Colon (tissue), 2 donors: ENCODE results near the gene NID1.
"Not testable (repeated sequence)": the region's sequence is repeated elsewhere in the genome, so short reads cannot be mapped to it uniquely, and the experiment has no call there.

Experiments
- FAIRE-seq: peaks from 2 replicates; lab custom pipeline; 2012; peaks lifted over from hg19 to GRCh38; lab: Jason Lieb, UNC
- donor health status: control.
- donor health status: control.

Gene NID1

DNA sequence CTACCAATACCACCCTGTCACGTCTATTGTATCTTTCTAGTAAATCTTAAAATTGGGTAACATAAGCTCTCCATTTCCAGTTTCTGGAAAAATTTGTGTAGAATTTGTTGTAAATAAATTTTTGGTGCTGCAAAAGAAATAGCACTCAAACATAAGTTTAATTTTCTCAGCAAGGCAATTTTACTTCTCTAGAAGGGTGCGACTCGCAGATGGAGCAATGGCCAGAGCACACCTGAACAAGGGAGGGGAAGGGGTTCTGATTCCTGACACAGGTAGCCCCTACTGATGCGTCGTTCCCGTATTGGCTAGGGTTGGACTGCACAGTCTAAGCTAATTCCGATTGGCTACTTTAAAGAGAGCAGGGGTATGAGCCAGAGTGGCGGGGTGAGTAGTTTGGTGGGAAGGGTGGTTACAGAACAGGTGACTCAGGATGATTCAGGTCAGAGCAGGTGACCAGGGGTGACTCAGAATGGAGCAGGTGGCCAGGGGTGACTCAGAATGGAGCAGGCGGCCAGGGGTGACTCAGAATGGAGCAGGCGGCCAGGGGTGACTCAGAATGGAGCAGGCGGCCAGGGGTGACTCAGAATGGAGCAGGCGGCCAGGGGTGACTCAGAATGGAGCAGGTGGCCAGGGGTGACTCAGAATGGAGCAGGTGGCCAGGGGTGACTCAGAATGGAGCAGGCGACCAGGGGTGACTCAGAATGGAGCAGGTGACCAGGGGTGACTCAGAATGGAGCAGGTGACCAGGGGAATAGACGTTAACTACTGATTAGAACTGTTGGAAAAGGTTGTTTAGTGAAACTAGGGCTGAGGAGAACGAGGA is 32.0 kb upstream of the NID1 start:
- peak; percentile 96 for FAIRE-seq

DNA sequence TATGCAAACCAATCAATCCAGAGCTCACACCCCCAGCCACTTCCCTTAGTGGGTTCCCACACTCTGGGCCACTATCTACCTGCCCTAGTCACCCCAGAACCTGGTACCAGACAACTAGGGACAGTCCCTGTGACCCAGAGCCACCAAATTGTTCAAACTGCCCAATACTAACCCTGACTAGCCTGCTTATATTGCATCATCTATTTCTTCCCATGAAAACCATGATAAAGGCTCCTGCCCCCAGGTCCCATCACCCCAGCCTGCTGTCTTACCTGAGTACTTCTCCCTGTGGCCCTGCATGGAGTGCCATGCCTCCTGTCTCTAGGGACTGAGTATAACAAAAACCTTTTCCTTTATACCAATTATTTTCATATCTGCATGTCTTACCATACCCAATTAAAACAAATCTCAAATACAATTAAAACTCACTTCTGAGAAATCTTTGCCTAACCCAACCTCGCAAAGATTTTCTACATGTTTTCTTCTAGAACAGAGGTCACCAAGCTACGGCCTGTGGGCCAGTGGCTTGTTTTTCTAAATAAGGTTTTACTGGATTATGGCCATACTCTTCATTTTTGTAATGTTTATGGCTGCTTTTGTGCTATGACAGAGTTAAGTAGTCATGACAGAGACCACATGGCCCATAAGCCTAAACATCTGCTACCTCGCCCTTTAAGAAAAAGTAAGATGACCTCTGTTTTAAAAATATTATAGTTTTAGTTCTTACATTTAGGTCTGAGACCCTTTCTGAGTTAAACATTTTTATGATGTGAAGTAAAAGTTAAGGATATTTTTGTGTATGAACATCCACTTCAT is 31.0 kb upstream of the NID1 start:
- no peak for FAIRE-seq

DNA sequence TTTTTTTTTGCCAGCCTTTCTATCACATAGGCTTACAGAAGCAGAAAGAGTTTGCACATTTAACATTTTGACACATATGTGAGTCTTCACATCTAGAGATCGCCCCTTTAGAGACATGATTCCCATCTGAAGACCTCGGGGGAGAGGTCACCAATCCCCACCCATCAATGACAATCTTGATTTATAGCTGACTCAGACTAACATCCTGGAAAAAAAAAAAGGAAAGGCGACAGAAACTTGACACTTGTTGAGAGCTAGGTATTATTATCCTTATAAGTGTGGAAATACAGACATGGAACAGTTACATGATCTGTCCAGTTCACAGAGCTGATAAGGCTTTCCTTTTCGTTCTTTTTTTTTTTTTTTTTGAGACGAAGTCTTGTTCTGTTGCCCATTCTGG is 28.0 kb upstream of the NID1 start:
- no peak for FAIRE-seq

- no peak for FAIRE-seq
These were observed 27.0 kb upstream of the NID1 start for GRCh38 chr1:236091933-236092318.

GRCh38 chr1:236090741-236091147 is 25.9 kb upstream of the NID1 start:
- no peak for FAIRE-seq

DNA sequence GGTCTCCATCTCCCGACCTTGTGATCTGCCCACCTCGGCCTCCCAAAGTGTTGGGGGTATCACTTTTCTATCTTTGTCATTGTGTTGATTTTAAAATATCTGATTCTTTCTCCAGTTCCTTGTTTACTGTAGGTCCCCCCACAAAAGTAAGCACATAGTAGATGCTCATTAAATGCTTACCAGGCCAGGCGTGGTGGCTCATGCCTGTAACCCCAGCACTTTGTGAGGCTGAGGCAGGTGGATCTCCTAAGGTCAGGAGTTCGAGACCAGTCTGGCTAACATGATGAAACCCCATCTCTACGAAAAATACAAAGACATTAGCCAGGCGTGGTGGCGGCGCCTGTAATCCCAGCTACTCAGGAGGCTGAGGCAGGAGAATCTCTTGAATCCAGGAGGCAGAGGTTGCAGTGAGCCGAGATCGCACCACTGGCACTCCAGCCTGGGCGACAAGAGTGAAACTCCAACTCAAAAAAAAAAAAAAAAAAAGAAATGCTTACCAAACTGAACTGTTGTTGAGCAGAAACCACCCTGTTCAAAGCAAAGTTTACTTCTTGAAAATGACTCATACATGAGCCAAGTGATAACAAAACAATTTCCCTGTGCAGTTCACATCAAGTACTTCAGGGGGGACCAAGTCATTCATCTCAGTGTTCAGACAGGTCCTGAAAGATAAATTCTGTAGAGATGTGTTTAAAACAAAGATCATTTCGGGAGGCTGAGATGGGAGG is 24.3 kb upstream of the NID1 start:
- FAIRE-seq = no peak

- no peak for FAIRE-seq
These were observed 21.6 kb upstream of the NID1 start for GRCh38 chr1:236086537-236086936.

- no peak for FAIRE-seq
These were observed 20.8 kb upstream of the NID1 start for GRCh38 chr1:236085545-236086159.

DNA sequence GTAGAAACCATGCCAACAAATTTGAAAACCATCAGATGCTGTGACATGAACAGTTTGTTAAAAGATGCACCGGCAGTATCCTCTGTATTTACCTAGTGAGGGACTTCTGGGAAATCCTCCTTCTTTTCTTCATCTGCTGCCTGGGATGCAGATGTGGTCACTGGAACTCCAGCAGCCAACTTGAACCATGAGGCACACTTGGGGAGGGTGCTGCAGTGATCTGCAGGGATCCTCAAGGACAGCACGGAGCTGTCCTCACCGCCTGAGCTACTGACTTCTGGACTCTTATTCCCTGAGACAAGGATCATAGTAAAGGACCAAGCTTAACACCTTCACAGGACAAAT is 19.5 kb upstream of the NID1 start:
- no peak for FAIRE-seq

- no peak for FAIRE-seq
These were observed 18.9 kb upstream of the NID1 start for GRCh38 chr1:236083650-236084385.

GRCh38 chr1:236082526-236082925 is 17.6 kb upstream of the NID1 start:
- no peak for FAIRE-seq

DNA sequence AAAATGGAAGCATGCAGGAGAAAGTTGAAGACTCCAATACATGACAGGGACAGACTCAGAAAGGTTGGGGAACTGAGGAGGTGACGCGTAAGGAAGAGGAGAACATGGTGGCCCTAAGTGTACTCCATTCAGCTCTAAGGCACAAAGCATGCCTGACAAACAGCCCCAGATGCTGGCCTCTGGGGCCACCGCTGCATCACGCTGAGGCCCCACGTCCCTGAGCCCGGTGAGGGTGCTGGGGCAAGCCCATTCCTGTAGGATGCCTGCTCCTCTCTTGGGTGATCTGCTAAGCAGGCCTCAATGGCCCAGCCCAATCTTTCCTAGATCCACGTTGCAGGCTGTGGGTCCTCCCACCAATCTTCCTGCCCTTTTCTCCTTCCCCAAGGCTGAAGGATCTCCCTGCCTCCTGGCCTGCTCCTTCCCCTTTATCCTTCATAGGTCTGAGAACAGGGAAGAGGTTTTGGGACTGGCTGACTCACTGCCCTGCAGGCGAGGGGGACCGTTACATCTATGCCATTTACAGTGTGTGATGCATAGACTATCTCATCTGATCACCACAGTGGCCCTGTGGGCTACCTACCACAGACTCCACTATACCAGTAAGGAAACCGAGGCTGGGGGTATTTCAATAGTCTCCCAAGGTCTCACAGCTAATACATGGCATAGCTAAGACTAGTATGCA is 16.8 kb upstream of the NID1 start:
- FAIRE-seq = no peak

DNA sequence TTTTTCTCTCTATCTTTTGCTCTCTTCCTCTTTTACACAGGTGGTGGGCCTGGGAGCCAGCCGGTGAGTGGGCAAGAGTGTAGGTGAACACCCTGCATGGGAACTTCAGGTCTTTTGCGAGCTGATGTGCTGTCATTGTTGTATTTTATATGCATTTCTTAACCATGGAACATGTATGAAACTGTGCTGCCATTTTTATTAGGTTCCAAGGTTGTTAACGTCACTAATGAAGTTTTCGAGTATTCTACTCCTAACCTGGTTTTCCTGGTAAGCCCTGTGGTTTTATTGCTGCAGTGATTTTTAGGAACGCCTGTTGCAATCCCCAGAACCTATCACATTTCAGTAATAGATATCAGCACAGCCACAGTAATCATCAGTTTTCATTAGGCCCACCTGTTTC is 14.8 kb upstream of the NID1 start:
- no peak for FAIRE-seq

DNA sequence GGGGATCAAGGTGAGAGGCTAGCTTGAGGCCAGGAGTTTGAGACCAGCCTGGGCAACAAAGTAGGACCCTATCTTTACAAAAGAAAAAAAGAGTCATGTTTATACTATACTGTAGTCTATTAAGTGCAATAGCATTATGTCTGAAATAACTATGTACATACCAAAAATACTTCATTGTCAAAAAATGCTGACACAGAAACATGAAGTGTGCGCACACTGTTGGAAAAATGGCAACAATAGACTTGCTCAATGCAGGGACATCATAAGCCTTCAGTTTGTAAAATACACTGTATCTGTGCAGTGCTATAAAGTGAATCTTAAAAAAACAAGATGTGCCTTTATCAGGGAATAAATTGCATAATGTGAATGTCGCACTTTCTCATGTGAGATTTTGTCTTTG is 14.1 kb upstream of the NID1 start:
- FAIRE-seq = no peak

DNA sequence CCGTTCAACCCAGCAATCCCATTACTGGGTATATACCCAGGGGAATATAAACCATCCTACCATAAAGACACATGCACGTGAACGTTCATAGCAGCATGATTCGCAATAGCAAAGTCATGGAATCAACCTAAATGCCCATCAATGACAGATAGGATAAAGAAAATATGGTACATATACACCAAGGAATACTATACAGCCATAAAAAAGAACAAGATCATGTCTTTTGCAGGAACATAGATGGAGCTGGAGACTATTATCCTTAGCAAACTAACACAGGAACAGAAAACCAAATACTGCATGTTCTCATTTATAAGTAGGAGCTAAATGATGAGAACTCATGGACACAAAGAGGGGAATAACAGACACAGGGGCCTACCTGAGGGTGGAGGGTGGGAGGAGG is 13.2 kb upstream of the NID1 start:
- not testable (repeated sequence) for FAIRE-seq

GRCh38 chr1:236075848-236076247 is 11.0 kb upstream of the NID1 start:
- no peak for FAIRE-seq

DNA sequence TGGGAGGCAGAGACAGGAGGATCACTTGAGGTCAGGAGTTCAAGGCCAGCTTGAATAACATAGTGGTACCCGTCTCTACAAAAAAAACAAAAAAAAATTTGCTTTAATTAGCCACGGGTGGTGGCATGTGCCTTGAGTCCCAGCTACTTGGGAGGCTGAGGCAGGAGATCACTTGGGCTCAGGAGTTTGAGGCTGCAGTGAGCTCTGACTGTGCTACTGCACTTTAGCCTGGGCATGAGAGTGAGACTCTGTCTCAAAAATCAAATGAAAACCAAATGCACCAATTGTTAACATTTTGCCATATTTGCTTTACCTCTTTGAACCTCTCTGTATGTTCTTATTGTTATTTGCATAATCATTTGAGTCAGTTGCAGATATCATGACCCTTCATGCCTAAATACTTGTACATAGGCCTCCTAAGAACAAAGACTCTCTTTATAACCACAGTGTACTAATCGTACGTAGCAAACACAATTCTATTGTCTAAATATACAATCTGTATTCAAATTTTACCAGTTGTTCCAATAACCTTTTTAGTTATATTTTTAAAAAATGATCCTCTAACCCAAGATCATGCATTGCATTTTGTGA is 8.5 kb upstream of the NID1 start:
- FAIRE-seq = no peak

- no peak for FAIRE-seq
These were observed 7.1 kb upstream of the NID1 start for GRCh38 chr1:236072001-236072400.

DNA sequence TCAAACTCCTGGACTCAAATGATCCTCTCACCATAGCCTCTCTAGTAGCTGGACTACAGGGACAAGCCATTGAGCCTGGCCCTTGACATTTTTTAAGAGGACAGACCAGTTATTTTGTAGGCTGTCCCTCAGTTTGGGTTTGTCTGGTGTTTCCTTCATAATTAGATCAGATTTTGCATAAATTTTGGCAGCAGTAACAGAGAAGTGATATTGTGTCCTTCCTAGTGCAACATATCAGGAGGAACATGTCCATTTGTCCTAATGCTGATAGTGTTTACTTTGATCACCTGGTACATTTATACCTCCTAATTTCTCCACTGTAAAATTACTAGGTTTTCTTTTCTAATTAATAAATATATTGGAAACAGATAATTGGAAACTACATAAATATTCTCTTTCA is 5.9 kb upstream of the NID1 start:
- no peak for FAIRE-seq

DNA sequence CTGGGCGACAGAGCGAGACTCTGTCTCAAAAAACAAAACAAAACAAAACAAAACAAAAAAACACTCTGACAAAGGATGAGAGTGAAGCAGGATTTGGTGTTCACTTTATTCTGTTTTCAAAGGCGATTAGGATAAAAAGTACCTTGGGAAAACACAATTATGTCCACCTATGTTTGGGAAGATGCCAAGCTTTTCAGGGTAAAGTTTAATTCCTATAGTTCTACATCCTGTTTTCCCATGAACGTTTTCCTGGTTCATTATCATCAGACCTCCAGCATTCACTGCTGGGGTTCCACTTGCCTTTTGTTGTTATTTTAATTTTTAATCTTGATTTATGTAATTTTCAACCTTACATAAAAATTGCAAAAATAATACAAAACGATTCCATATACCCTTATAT is 4.9 kb upstream of the NID1 start:
- no peak for FAIRE-seq
